Tongue (tissue), 2 donors: ENCODE data around the gene PRICKLE4. TPM values are rescaled to one million over a fixed set of nuclear protein-coding genes. Genes with fewer than 3 reads are reported as not detected.
A peak's percentile ranks its signal among the peaks of the same experiment; 100 is the strongest.

Source experiments
- DNase-seq: peaks from one replicate; pipeline ENCODE4 v3.0.0-alpha.2; 2015
- total RNA-seq: library from RNA; depleted of rRNA; stranded (reverse); fragments of >200 nt; gene quantifications from one replicate; pipeline ENCODE4 v1.2.3, GENCODE V29; 2014

Gene PRICKLE4
- total RNA-seq, 1 donor from 2014 or later = 4.4 TPM

- DNase-seq = no peak
Measured at GRCh38 chr6:41771058-41771983, 9.3 kb upstream of the PRICKLE4 start.

DNA sequence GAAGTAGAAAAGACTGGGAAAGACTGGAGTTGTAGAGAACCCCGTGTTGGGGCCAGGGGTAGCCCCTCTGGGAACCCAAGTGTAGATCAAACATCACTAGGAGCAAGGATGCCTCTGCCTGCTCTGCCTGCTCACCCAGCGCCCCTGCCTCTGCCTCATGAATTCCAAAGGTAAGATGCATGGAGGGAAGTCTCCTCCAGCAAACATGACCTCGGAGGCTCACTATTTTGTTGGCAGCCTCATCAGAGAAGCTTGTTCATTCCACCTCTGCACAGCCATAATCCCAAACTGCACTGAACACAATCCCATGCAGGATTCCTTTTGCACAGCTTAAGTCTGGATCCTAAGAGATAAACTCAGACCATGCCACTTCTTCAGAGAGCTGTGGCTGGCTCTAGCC is 5.7 kb upstream of the PRICKLE4 start:
- no peak for DNase-seq

DNA sequence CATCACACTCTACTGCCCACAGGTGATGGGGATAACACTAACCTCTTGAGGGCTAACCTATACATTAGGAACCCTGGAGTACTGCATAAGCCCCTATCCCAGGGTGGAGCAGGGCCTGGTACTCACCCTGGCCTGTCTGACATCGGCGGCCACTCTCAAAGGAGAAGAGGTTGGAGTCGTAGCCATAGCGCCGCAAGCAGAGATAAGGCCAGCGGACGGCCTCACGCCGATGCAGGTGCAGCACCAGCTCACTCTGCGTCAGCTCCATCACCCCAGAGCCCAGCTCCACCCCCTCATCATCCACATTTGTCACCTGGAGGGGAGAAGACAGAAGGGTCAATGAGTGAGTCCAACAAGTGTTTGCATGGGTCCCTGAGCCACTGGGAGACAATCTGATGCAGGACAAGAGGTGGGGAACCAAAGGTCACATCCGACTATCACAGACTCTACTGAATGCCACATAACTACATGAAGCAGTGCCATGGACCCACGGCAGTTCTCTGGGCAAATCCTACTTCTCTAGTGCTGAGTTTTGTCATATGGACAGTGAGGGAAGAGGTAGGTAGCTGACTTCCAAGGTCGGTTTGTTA is 5.2 kb upstream of the PRICKLE4 start:
- DNase-seq = no peak

- no peak for DNase-seq
Measured at GRCh38 chr6:41777551-41778285, 2.9 kb upstream of the PRICKLE4 start.

- DNase-seq = no peak
Measured at GRCh38 chr6:41778895-41779294, 1.7 kb upstream of the PRICKLE4 start.

DNA sequence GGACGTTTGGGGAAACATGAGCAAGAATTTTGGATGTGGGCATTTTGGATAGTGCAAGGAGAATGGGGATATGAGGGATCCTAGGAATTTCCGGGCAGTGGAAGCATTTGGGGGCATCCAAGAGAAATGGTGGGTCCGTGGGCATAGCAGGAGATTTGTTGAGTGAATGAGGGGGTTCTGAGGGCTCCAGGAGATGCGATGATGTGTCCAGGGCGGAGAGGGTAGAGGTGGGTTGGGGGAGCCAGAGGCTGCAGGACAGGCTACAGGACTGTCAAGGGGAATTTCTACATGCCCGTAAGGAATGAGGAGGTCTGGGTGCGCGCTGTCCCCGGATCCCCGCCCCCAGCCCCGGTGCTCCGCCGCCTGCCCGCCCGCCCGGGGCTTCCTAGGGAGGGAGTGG is 1.2 kb upstream of the PRICKLE4 start:
- no peak for DNase-seq

DNA sequence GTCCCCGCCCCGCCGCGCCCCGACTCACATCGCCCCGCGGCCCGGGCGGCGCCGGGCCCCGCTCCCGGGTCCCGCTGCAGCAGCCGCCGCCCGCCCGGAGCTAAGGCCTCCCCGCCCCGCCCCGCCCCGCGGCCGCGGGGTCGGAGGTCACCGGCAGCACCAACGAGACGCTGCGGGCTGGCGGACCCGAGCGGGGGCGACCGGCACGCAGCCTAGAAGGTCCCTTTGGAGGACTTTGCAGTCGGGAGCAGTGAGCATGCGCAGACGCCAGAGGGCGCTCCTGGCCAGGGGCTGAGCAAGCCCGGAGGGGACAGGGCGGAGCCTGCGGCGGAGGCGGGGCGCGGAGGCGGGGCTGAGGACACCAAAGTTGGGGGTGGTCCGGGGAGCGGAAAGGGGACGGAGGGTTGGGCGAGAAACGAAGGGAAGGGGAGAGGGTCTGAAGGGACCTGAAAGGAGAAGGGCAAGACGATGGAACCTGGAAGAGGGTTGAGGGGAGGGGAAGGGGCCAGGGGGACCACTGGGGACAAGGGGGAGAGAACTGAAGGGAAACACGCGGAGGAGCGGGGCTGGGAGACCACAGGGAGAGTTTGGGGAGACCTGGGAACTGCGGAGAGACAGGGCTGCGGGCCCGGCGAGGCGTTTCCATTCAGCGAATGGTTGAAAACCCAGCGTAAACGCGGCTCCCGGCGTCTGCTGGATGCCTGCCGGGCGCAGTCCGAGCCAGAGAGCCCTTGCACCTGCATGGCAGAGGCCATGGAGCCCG is 613 bp upstream of the PRICKLE4 start, which contains the start of gene FRS3:
Gene FRS3, minus strand, starts transcription at position 113 of the 763 bp plus-strand sequence. CDS start 2,913 bp downstream, outside the sequence.
- peak; percentile 99 for DNase-seq

DNA sequence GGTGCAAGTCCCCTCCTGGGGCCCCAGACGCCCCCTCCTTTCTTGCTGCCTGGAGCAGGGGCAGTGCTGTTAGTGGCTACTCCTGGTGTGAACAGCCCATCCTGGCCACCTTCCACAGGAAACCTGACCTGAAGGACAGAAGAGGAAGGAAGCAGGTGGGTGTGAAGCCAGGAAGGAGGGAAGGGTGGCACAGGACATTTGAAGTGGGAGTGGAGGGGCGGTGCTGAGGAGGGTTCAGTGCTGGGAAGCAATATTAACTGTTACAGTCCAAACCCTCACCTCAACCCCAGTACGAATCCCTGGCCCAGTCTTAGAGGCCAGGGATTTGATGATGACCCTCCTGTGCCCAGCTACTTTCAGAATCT is 766 bp downstream of the PRICKLE4 start:
- DNase-seq = no peak

GRCh38 chr6:41783106-41783780 is 2.7 kb downstream of the PRICKLE4 start:
- no peak for DNase-seq

DNA sequence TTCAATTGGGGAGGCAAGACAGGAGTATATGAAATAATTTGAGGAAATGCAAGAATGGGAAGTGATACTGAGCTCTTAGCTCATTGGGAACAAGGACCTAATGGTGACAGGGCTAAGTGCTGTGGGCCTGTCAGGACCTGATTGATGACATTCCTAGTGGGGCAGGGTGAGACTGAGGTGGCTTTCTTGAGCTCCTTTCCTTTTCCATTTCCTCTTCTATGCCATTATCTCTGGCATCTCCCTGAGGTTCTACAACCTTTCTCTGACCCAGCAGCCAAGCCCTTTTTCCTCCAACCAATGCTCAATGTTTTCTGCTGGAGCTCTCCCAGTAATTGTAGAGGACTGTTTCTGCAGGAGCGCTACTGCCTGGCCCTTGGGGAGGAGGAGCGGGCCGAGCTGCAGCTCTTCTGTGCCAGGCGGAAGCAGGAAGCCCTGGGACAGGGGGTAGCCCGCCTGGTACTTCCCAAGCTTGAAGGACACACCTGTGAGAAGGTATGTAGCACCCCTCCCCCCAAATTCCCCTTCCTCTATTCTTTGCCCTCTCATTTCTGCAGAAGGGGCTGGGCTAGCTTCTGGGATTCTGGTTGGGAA is 4.1 kb downstream of the PRICKLE4 start:
- no peak for DNase-seq

DNA sequence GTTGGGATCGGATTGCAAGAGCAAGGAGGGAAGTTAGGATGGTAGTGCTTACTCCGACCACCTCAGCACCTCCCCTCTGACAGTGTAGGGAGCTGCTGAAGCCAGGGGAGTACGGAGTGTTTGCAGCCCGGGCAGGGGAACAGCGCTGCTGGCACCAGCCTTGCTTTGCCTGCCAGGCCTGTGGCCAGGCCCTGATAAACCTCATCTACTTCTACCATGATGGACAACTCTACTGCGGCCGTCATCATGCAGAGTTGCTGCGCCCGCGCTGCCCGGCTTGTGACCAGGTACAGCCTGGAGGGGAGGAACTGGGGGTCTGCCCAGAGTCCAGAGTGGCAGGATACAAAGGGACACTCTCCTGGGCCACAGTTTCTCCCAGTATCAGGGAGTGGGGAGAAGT is 4.7 kb downstream of the PRICKLE4 start:
- DNase-seq = no peak

DNA sequence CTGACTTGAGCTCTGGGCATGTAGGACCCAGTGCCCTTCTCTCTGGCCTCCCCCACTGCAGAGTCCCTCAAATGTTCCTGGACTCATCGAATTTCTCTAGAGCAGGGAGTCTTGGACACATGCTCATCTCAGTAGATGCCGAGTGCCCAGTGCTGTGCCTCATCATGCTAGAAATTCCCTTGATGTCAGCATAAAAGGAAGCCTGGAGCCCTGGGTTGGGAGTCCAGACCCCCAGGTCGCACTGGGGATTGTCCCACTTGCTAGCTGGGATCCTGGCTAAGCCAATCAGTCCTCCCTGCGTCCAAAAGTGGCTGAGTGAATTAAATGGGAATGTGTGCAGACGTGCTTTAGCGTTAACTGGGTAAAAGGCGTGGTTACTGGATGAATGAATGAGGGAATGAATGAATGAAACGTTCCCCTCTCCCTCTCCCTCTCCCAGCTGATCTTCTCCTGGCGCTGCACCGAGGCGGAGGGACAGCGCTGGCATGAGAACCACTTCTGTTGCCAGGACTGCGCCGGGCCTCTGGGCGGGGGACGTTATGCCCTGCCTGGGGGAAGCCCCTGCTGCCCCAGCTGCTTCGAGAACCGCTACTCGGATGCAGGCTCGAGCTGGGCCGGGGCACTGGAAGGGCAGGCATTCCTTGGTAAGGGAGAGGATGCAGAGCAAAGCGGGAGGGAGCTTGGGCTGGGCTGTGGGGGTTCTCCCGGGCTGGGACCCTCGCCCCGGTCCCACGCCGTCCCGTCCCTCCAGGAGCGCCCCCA is 5.3 kb downstream of the PRICKLE4 start:
- DNase-seq = peak; percentile 71

DNA sequence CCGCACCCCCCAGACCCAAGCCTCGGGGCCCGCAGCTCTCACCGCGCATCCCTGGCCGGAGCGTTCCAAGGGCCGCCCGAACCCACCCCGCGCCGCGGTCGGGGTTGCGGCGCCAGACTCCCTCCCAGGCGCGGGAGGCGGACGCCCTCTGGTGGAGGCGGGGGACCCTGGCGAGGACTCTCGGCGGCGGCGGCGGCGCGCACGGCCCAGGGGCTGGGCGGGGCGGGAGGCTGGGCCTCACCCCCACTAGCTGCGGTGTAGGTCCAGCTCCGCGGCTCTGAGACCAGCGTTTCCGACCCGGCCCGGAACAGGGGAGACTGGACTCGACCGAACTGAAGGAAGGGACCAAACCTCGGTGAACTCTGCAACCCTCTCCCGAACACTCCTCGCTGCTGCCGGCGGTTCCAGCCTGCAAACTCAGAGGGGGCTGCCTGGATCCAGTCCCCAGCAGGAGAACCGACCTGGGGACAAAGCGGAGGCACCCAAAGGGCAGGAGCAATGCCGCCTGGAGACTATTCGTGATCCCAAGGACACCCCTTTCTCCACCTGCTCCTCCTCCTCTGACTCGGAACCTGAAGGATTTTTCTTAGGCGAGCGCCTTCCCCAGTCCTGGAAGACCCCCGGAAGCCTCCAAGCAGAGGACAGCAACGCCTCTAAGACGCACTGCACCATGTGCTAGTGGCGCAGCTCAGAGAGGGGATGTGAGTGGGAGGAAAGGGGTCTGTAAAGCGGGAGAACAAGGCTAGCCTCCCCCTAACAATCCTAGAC is 6.1 kb downstream of the PRICKLE4 start:
- peak; percentile 93 for DNase-seq

DNA sequence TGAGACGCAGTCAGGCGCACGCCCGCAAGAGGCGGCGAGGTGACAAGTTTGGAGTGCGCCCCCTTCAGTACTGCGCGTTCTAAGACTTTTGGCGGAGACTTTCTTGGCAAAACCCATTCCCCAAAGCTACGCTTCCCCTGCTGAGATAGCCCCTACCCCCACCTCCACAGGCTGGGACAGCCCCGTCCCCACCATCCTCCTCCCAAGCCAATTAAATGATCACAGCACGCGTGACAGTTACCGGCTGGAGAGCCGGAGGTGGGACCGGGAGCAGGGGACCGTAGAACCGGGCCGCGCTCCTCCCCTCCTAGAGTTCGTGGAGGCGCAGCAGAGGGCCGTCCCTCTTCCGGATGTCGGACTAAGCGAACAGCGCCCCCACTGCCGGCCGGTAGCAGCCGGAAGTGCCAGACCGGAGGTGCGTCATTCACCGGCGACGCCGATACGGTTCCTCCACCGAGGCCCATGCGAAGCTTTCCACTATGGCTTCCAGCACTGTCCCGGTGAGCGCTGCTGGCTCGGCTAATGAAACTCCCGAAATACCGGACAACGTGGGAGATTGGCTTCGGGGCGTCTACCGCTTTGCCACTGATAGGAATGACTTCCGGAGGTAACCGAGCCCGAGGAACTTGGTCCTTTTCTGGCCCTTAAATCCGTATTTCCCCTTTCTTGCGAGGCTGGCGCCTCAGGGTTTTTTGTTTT is 6.8 kb downstream of the PRICKLE4 start, which contains the start of gene TOMM6:
Gene TOMM6, plus strand, starts transcription at position 476 of the 699 bp plus-strand sequence. Its CDS starts 4 bp downstream, at position 480.
- peak; percentile 98 for DNase-seq

DNA sequence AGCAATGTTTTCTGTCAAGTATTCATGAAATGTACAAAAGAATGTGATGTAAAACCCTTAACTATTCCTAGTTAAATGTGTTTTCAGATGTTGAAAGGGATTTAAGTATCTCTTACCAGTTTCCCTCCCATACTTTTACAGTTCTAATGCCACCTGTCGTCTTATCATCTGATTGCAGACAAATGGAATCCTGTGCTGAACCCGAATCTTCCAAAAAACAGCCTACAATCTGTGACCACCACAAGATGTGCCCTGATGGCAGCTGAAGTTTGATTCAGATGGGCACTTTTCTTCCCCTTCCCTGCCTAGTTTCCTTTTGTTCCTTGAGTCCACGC is 8.8 kb downstream of the PRICKLE4 start:
- no peak for DNase-seq

DNA sequence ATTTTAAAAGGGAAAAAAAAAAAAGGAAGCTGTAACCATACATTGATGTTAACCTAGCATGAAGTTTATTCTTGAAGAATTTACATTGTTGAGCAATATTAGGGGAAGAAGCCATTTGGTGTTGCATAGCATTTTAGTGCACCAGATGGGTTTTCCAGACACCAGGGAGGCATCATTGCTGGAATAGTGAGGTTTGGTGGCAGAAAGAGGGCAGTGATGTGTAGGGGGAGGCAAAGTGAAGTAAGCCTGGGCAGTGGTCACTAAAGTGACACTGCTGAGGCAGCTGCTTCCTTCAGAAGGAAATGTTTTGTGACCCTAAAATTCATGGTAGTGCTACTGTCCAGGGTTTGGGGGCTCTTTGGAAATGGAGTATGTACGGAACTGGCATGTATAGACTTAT is 9.5 kb downstream of the PRICKLE4 start:
- no peak for DNase-seq

DNA sequence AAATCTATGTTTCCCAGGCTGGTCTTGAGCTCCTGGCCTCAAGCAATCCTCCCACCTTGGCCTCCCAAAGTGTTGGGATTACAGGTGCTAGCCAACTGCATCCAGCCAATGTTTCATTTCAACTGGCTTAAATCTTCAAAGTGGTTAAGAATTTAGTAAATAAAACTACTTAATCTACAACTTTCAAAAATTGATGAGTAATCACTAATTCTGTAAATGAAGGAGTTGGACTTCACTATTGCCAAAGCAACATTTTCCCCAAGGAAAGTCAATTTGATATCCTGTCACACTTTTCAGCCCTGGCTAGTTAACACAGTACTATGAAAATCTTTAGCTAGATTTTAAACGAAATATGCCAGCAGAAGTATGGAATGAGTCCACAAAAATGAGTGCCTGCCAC is 10.7 kb downstream of the PRICKLE4 start:
- no peak for DNase-seq

DNA sequence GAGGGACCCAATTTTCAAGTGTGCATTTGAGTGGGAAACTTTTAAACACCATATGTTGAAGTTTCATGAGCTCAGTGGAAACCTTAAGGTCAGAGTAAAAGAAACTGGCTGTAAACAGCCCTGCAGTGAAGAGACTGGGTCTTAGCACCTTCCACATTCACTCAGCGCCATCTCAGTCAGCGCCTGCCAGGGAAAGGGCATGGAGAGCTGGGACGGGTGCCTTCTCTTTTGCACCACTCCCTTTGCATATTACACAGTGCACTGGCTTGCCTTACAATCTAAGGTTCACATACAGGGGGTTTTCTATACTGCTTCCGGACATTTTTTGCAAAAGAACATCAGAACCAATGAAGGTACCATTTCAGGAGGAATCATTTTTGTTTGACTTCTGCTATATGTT is 11.4 kb downstream of the PRICKLE4 start:
- no peak for DNase-seq

DNA sequence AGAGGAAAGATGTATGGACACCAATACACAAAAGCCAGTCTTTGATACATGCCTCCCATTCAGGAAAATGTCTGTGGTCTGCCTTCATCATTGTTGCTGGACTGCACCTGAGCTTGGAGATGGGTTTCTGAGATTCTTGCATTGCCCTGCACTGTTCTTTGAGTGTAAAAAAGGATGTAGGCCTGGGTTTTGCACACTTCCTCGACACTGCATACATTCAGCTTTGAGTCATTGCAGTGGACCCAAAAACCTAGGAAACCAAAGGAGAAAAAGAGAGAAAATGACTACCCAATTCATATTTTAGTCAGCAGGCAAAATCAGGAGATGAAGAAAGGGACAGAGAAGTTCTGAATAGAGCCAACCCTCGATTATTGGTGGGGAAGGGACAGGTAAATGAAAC is 15.9 kb downstream of the PRICKLE4 start:
- DNase-seq = no peak
